ENCODE measurements around the gene RAB4A.
A peak's percentile ranks its signal among the peaks of the same experiment; 100 is the strongest.

Gene RAB4A

GRCh38 chr1:229247871-229248270 lies 23.0 kb upstream of the RAB4A start:
- DNase-seq = no peak

- DNase-seq = no peak
Observed at GRCh38 chr1:229248821-229249817, 21.8 kb upstream of the RAB4A start.

DNA sequence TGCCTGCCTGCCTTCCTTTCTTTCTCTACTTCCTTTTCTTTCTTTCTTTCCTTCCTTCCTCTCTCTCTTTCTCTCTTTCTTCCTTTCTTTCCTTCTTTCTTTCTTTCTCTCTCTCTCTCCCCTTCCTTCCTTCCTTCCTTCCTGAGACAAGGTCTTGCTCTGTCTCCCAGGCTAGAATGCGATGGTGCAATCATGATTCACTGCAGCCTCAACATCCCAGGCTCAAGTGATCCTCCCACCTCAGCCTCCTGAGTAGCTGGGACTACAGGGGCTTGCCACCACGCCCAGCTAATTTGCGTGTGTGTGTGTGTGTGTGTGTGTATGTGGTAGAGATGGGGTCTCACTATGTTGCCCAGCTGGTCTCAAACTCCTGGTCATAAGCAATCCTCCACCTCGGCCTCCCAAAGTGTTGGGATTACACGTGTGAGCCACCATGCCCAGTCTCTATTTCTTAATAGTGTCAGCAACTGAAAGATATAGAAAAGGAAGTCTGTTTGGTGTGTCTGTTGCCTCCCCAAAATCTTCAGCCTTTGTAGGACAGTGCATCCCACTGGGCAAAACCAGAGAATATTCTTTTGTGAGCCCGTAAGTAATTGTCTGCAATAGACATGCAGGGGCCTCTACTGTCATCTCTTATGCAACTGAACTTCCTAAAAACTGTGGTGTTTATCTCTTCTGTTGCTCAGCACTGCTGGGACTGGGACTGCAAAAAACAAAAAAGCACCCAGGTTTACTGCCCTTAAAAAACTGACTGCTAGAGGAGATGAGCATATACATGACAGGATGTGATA lies 20.9 kb upstream of the RAB4A start:
- DNase-seq = no peak

DNA sequence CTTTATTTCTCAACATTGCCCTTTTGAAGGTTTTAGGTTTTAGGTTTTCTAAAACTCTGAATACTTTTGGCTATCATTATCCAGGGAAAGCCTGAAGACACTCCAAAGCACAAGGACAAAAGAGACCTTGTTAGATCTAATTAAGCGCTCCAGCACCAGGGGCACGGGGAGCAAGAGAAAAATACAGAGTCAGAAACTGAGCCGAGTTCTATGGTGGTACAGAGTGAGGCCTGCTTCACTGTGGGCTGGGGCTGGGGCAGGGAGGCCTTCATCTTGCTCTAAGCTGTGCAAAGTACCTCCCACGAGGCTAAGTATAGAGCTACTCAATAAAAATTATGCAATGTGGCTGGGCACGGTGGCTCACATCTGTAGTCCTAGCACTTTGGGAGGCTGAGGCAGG lies 19.7 kb upstream of the RAB4A start:
- no peak for DNase-seq

DNA sequence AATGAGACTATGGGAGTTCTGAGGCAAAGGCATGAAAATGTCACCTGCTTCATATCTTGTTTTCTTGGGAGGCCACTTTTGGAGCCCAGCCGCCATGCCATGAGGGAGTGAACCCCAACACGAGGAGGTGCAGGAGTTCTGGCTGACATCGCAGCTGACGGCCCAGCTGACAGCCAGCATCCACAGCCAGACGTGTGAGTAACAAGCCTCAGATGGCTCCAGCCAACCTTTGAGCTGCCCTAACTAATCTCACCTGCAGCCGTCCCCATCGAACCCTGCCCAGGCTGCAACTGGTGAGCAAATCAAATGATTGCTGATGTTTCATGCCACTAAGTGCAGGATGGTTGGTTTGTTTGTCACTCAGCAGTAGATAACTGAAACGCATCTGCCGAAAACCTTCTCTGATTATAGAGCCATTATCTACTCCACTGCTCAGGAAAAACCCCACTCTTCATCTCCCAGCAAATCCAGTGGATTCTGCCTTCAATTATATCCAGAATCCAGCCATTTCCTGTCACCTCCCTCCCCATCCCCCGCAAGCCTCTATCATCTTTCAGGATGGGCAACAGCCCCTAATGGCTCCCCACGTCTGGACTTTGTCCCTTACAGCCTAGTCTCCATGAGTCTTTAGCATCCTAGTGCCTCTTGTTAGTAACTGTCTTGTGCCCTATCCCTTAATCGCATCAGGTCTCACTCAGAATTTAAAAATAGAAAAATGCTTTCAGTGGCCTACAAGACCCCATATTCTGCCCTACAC lies 18.5 kb upstream of the RAB4A start:
- DNase-seq = no peak

DNA sequence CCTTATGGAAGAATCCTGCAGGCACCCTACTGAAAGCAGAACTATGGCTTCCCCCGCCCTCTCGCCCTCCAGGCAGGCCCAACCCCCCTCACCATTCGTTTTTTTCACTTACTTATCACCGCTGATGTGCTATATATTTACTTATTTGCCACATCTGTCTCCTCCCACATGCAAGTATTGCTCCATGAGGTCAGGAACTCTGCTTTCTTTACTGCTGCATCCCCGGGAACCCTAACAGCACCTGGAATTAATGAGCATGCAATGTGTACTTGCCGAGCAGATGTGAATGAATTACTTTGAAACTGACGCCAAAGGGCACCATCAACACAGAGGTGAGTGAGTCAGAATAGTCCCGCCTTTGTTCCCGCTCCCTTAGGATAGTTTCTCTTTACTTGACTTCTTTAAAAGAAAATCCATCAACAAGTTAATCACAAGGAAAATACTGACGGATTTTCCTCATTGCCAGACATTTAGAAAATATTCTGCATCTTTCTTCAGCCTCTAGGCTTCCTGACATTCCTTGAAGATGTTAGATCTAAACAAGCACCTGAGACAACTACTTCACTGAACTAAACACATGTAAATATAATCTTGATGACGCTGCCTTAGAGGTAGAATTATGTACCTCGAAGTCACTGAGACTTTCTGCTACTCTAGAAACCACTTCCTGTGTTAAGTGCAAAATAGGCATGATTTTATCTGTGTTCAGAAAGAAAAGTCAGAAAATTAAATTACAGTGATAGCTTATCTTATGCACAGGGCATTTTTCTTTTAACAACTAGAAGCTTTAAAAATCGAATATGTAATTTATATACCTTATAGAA lies 17.5 kb upstream of the RAB4A start:
- no peak for DNase-seq

DNA sequence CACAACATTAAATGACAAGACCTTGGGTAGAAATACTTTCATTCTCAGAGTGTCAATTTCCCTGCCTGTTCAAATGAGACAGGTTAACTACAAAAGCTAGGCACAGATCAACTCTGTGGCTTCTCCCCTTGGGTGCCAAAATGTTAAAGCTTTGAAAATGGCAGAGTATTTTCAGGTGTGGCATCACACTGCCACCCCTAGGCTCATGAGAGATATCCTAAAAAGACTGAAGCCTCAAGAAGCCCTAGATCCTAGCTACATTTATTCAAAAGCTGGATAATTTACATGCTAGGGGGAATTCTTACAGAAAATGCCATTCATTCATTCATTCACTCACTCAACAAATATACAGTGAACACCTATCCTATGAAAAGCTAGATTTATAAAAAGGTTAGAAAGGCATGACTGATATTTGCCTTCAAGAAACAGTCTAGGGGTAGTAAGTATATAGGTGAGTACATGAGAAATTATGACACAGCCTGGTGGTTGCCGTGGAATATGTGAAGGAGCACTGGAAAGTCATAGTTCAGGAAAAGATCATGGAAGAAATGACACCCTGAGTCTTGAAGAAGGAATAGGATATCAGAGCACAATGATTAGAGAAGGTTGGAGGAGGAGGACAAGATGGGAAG lies 15.9 kb upstream of the RAB4A start:
- DNase-seq = no peak

DNA sequence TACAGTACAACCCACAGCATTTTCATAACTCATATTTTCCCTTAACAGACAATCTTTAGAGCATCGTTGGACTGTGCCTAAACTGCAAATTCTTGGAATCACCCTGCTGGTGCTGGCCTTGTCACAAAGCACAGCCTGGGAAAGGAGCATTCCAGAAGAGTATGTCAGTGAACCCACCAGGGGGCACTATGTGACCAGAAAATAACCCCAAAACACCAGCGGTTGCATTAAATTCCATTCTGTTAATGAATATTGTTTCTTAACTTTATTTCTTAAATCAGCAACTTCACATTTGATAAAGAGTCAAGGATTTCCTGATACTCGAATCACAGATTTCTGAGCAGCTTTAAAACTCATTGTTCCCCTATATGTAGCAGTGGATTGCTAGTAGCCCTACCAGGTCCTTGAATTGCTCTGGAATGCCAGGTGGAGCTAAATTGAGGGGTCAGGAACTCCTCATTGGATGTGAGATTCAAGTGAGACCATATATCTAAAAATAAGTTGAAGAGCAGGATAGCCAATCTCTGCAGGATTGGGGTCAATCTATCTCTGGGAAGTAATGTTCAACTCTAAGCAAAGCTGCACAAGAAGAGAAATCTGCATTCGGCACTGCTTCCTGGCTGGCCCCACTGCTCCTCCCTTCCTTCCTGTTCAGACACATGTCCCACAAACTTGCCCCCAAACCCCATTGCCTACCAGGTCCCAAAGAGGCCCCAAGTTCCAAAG lies 12.7 kb upstream of the RAB4A start:
- peak; percentile 68 for DNase-seq

DNA sequence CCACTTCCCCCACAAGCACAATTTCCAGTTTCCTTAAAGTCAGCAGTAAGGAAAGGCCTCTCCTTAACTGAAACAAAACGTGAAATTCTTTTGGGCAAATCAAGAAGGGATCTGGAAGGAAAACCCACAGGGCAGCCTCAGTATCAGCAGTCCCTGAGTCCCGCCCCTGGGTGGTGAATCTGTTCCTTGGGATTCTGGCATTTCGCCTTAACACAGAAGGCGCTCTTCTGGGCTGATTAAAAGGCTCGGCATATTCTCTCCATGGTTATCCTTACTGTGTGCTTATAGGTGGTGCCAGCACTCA lies 12.2 kb upstream of the RAB4A start:
- no peak for DNase-seq

- DNase-seq = no peak
Observed at GRCh38 chr1:229260297-229260696, 10.6 kb upstream of the RAB4A start.

DNA sequence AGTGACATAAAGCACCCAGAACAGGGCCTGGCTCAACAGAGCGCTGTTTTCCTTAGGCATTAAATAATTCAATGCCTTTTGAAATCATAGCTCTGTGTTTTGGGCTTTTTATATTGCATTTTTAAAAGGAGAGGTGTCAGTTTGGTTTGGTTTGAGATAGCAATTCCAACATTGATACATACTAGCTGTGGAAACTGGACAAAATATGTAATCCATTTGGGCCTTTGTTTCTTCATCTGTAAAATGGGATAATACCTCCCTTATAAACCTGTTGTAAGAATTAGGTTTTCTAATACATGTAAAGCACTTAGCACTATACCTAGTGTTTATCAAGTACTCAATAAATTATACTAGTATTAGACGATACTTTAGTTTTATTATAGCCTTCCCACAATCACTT lies 8.7 kb upstream of the RAB4A start:
- no peak for DNase-seq

- no peak for DNase-seq
Observed at GRCh38 chr1:229263254-229263653, 7.7 kb upstream of the RAB4A start.

DNA sequence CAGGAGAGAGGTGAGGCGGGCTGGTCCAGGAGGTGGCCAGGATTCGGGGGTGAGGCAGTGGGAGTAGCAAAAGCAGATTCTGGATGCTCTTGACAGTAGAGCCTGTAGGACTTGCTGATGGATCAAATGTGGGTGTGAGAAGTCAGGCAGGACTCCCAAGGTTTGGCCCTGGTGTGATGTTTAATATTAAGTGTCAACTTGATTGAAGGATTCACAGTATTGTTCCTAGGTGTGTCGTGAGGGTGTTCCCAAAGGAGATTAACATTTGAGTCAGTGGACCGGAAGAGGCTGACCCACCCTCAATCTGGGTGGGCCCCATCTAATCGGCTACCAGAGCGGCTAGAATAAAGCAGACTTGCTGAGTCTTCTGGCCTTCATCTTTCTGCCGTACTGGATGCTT lies 6.8 kb upstream of the RAB4A start:
- DNase-seq = no peak

DNA sequence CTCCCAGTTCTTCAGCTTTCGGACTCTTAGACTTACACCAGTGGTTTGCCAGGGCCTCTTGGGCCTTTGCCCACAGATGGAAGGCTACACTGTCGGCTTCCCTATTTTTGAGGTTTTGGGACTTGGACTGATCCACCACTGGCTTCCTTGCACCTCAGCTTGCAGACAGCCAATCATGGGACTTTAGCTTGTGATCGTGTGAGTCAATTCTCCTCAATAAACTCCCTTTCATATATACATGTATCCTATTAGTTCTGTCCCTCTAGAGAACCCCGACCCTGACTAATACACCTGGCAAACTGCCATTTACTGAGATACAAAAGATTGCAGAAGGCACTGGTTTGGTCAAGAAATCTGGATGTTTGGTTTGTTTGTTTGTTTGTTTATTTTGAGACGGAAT lies 6.4 kb upstream of the RAB4A start:
- DNase-seq = no peak

GRCh38 chr1:229266274-229266673 lies 4.6 kb upstream of the RAB4A start:
- DNase-seq = no peak

GRCh38 chr1:229266832-229267500 lies 3.9 kb upstream of the RAB4A start:
- DNase-seq = no peak

DNA sequence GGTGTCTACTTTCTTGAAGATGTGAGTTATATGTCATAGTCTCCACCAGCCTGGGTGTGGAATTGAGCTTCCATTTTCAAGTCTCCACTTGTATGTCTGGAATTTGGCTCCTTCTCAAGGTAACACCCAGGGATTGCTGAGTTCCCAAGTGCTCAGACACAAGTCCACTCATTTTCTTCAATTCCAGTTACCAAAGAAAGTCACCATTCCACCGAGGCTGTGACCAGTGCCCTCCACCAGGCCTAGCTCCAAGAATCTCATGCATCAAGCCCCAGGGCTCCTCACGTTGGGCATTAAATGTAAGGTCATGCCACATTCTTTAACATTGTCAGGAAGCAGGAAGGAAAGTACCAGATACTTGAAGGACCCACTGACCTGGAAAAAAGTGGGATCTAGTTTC lies 2.4 kb upstream of the RAB4A start:
- no peak for DNase-seq

DNA sequence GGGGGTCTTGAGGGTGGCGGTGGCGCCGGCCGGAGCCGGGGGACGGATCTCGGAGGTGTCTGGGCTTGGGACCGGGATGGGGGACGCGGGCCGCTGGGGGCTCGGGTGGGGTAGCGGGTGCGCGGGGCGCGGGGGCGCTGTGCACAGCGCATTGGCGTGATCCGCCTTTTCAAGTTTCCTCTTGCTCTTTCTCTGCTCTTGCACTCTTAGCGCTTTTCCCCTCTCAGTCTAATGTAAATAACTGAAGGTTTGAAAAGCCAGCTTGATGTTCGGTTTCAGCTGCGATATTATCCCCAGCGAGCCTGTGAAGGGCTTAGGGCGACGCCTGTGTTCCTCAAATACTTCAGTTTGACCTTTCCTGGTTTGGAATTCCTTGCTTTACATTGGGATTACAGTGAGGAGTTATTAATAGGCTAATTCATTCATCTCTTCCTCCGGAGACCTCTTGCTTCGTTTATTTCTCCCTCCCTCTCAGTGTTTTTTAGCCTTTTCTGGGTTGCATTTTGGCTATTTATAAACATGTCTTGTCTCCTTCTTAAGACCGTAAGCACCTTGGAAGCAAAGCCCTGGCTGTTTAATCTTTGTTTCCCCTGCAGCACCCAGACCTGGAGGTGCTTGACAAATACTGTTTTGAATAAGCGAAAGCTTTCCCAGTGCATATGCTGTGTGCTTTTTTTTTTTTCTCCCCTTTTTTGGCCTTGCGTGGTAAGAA lies 693 bp downstream of the RAB4A start:
- peak; percentile 28 for DNase-seq

- DNase-seq = no peak
Observed at GRCh38 chr1:229272164-229273158, 1.6 kb downstream of the RAB4A start.
